BE2C (cell line): ENCODE measurements around the gene LARP4B.

Experiments used
- DNase-seq: peaks from one replicate; pipeline ENCODE4 v3.0.0-alpha.2; 2020
- H3K27me3 ChIP-seq: fragments of 250-450 bp; sonication (Bioruptor Pico); 2 replicates; pipeline ENCODE4 v1.5.1; 2020; ENCODE audit warnings: mild to moderate bottlenecking
- H3K36me3 ChIP-seq: fragments of 250-450 bp; sonication (Bioruptor Pico); 2 replicates; pipeline ENCODE4 v1.5.1; 2020; ENCODE audit warnings: mild to moderate bottlenecking
- H3K4me1 ChIP-seq: fragments of 250-450 bp; sonication (Bioruptor Pico); 2 replicates; pipeline ENCODE4 v1.5.1; 2020
- H3K4me3 ChIP-seq: 2 replicates; pipeline ENCODE4 v1.5.1; 2011; ENCODE audit warnings: low read depth, low read length
- H3K9me3 ChIP-seq: fragments of 250-450 bp; sonication (Bioruptor Pico); 2 replicates; pipeline ENCODE4 v1.5.1; 2020
- TF ChIP-seq, protein P1 (sequence below): IDR thresholded peaks from 2 replicates; pipeline ENCODE4 v1.5.1; 2012; ENCODE audit warnings: mild to moderate bottlenecking, low read depth, low read length

LARP4B gene

GRCh38 chr10:778626-779330, 152.7 kb downstream of the LARP4B start:
- no peak overlapping the region for H3K4me3 ChIP-seq
- no peaks in the 10 kb centered on the region for H3K4me1 ChIP-seq
- H3K36me3 ChIP-seq = no peaks in the 10 kb centered on the region
- no peak for DNase-seq
- TF ChIP-seq, protein P1, sequence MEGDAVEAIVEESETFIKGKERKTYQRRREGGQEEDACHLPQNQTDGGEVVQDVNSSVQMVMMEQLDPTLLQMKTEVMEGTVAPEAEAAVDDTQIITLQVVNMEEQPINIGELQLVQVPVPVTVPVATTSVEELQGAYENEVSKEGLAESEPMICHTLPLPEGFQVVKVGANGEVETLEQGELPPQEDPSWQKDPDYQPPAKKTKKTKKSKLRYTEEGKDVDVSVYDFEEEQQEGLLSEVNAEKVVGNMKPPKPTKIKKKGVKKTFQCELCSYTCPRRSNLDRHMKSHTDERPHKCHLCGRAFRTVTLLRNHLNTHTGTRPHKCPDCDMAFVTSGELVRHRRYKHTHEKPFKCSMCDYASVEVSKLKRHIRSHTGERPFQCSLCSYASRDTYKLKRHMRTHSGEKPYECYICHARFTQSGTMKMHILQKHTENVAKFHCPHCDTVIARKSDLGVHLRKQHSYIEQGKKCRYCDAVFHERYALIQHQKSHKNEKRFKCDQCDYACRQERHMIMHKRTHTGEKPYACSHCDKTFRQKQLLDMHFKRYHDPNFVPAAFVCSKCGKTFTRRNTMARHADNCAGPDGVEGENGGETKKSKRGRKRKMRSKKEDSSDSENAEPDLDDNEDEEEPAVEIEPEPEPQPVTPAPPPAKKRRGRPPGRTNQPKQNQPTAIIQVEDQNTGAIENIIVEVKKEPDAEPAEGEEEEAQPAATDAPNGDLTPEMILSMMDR = no peak
- H3K9me3 ChIP-seq = no peaks in the 10 kb centered on the region
- H3K27me3 ChIP-seq = no peaks in the 10 kb centered on the region

DNA sequence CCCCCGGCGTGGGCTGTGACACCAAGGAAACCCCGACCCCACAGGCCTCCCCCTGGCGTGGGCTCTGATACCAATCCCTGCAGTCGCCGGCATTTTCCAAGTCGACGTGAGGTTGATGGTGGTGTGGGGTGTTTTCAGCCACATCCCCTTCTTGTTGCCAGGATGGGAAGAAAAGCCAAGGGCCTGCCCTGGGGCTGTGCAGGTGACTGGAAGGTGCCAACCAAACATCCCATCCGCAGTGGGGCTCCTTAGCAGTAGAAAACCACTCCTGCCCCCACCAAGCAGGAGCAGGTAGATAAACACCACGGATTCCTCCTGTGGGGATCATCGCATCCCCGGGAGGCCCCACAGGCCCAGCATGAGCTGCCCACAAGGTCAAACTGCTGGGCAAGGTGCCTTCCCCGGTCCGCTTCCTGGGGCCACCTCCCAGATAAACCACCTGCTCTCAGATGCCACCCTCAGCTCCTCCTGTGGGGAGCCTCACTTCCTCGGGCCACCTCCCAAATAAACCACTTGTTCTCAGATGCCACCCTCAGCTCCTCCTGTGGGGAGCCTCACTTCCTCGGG, 153.5 kb downstream of the LARP4B start:
- no peaks in the 10 kb centered on the region for H3K4me1 ChIP-seq
- no peaks in the 10 kb centered on the region for H3K36me3 ChIP-seq
- H3K27me3 ChIP-seq = no peaks in the 10 kb centered on the region
- TF ChIP-seq, protein P1 = no peak
- no peaks in the 10 kb centered on the region for H3K9me3 ChIP-seq
- no peak for DNase-seq
- no peak overlapping the region for H3K4me3 ChIP-seq

DNA sequence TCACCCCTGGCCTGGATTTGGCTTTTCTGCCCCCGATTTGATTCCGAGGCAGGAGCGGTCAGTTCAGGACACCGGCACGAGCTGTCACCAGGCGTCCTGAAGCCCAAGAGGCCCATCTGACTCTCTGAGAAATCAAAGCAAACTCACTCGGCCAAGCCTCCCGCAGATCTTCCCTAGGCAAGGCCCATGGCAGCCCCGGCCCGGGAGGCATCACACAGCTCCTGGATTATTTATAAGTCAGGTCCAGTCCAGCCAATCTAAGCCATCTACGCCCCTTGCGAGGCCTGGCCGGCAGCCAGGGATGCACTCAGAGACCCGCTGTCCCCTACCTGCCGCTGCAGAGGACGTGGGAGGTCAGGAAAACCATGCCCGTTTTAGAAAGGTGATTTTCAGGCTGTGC, 154.7 kb downstream of the LARP4B start:
- Histone ChIP-seq H3K4me3 (no peak overlapping the region), H3K36me3 (no peaks in the 10 kb centered on the region), H3K27me3 (no peaks in the 10 kb centered on the region), H3K9me3 (no peaks in the 10 kb centered on the region), H3K4me1 (no peaks in the 10 kb centered on the region)
- TF ChIP-seq, protein P1 = no peak
- no peak for DNase-seq

GRCh38 chr10:775245-776075, 156.0 kb downstream of the LARP4B start:
- no peak overlapping the region for H3K4me3 ChIP-seq
- no peaks in the 10 kb centered on the region for H3K4me1 ChIP-seq
- no peaks in the 10 kb centered on the region for H3K9me3 ChIP-seq
- no peaks in the 10 kb centered on the region for H3K36me3 ChIP-seq
- H3K27me3 ChIP-seq = no peaks in the 10 kb centered on the region
- TF ChIP-seq, protein P1 = no peak
- DNase-seq = no peak

GRCh38 chr10:774661-775244, 156.8 kb downstream of the LARP4B start:
- Histone ChIP-seq H3K4me3 (no peak overlapping the region), H3K27me3 (no peaks in the 10 kb centered on the region), H3K4me1 (no peaks in the 10 kb centered on the region), H3K36me3 (no peaks in the 10 kb centered on the region), H3K9me3 (no peaks in the 10 kb centered on the region)
- no peak for DNase-seq
- TF ChIP-seq, protein P1 = no peak
